Measurements from ENCODE around the gene LRRC14B. TPM values are rescaled to one million over a fixed set of nuclear protein-coding genes. Genes with fewer than 3 reads are reported as not detected.
A peak's percentile ranks its signal among the peaks of the same experiment; 100 is the strongest.

Gene LRRC14B
- total and polyA plus RNA-seq, 2 donors from 2014 or later: not detected

DNA sequence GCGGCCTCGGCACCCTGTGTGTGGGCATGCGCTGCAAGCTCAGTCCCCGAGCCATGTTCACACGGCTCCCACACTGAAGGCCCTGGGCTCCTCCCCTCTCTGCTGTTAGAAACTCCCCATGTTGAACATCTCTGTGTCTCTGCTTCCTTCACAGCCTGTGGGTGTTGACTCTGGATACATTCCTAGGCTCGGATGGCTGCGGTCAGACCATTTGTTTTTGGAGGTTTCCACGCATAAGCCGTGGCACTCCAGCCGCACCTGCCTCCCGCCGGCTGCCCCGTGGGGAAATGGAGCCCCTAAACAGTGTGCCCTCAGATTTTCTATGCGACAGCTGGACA lies 31.2 kb upstream of the LRRC14B start:
- intact Hi-C loops (cut with DNase I): no loop called here
- H3K9me3 ChIP-seq (ENCODE audit: control insufficient read depth in 2 of 3, insufficient read depth in 1 of 3, low read length in 3 of 3): no peaks in the 10 kb centered on the region
- H3K9ac ChIP-seq (ENCODE audit: low read length in 3 of 3): no peak overlapping the region
- H3K36me3 ChIP-seq (ENCODE audit: control insufficient read depth in 2 of 3, insufficient read depth in 3 of 3, low read length in 3 of 3): no peaks in the 10 kb centered on the region
- H3K27ac ChIP-seq (ENCODE audit: low read depth in 2 of 2, low read length in 2 of 2): no peak overlapping the region
- DNase-seq (no peak), FAIRE-seq (no peak)
- no peaks in the 10 kb centered on the region for H3K27me3 ChIP-seq (ENCODE audit: control insufficient read depth, insufficient read depth, low read length)
- no peaks in the 10 kb centered on the region for H3K4me1 ChIP-seq (ENCODE audit: control insufficient read depth in 2 of 3, insufficient read depth in 2 of 3, low read depth in 1 of 3, low read length in 3 of 3)
- no peak overlapping the region for H3K4me3 ChIP-seq (ENCODE audit: low read length in 3 of 3)
- TF ChIP-seq, protein P1, sequence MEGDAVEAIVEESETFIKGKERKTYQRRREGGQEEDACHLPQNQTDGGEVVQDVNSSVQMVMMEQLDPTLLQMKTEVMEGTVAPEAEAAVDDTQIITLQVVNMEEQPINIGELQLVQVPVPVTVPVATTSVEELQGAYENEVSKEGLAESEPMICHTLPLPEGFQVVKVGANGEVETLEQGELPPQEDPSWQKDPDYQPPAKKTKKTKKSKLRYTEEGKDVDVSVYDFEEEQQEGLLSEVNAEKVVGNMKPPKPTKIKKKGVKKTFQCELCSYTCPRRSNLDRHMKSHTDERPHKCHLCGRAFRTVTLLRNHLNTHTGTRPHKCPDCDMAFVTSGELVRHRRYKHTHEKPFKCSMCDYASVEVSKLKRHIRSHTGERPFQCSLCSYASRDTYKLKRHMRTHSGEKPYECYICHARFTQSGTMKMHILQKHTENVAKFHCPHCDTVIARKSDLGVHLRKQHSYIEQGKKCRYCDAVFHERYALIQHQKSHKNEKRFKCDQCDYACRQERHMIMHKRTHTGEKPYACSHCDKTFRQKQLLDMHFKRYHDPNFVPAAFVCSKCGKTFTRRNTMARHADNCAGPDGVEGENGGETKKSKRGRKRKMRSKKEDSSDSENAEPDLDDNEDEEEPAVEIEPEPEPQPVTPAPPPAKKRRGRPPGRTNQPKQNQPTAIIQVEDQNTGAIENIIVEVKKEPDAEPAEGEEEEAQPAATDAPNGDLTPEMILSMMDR (IDR thresholded peaks at IDR 0.05; ENCODE audit: borderline replicate concordance, extremely low read depth, insufficient read depth): no peak

DNA sequence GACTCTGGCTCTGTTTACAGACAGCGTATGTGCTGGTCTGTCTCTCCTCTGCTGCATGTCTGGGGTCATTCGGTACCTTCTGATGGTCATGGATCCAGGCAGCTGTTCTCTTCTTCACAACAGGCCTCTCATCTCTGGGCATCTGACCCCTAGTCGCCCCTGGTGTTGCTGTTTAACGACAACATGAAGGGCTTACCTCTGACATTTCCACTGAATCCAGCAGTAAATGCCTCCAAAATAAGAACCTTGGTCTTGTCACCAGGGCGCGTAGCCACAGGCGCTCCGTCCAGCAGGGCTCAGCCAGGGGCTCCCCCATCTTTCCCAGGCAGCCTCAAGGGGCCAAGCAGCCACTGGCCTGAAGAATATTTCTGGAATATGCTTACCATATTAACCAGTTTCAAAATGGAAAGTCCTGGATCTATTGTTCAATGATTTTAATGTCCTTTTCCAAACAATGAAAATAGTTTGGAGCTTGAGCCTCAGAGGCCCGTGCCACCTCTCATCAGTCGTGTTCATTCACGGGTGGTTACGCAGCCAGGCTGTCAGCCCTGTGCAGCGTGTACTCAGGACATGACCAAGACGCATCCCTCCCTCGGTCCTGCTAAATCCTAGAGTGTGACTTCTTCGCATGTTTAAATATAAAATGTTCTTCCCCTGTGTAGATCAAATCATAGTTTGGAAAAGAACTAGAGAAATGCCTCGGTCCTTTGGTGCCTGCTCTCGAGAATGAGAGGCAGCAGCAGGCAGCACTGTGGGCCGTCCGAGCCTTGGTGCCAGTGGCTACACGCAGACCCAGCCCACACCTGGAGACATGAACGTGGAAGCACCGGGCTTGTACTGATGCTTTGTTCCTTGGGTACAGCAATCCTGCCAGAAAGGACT lies 30.1 kb upstream of the LRRC14B start:
- FAIRE-seq (no peak), DNase-seq (peak in 1 of 5 donors; percentile 18)
- no peaks in the 10 kb centered on the region for H3K9me3 ChIP-seq (ENCODE audit: control insufficient read depth in 2 of 3, insufficient read depth in 1 of 3, low read length in 3 of 3)

DNA sequence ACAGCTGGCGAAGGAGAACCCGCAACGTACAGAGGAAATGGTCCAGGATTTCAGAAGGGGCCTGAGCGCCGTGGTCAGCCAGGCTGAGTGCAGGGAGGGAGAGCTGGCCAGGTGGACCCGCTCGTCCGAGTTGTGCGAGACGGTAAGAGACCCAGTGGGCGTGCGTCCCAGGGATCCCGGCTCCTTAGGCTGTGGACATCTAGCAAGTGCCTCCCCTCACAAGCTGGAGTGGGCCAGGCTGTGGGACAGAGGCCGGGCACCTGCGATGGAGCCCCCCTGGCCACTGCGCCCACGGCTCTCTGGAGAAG lies 29.5 kb upstream of the LRRC14B start:
- no peak overlapping the region for H3K27ac ChIP-seq (ENCODE audit: low read depth in 2 of 2, low read length in 2 of 2)
- H3K4me3 ChIP-seq (ENCODE audit: low read length in 3 of 3): no peak overlapping the region
- H3K4me1 ChIP-seq (ENCODE audit: control insufficient read depth in 2 of 3, insufficient read depth in 2 of 3, low read depth in 1 of 3, low read length in 3 of 3): no peaks in the 10 kb centered on the region
- H3K9ac ChIP-seq (ENCODE audit: low read length in 3 of 3): no peak overlapping the region
- H3K36me3 ChIP-seq (ENCODE audit: control insufficient read depth in 2 of 3, insufficient read depth in 3 of 3, low read length in 3 of 3): no peaks in the 10 kb centered on the region
- H3K9me3 ChIP-seq (ENCODE audit: control insufficient read depth in 2 of 3, insufficient read depth in 1 of 3, low read length in 3 of 3): no peaks in the 10 kb centered on the region
- H3K27me3 ChIP-seq (ENCODE audit: control insufficient read depth, insufficient read depth, low read length): no peaks in the 10 kb centered on the region
- peak in 1 of 5 donors; percentile 13 for DNase-seq
- no peak for FAIRE-seq
- TF ChIP-seq, protein P1 (IDR thresholded peaks at IDR 0.05; ENCODE audit: borderline replicate concordance, extremely low read depth, insufficient read depth): no peak
- intact Hi-C loops (cut with DNase I): no loop called here

More for the DNA sequence above, 30.1 kb upstream of the LRRC14B start:
- no peak overlapping the region for H3K27ac ChIP-seq (ENCODE audit: low read depth in 2 of 2, low read length in 2 of 2)
- TF ChIP-seq, protein P1 (IDR thresholded peaks at IDR 0.05; ENCODE audit: borderline replicate concordance, extremely low read depth, insufficient read depth): no peak
- H3K4me3 ChIP-seq (ENCODE audit: low read length in 3 of 3): no peak overlapping the region
- H3K36me3 ChIP-seq (ENCODE audit: control insufficient read depth in 2 of 3, insufficient read depth in 3 of 3, low read length in 3 of 3): no peaks in the 10 kb centered on the region
- no peak overlapping the region for H3K9ac ChIP-seq (ENCODE audit: low read length in 3 of 3)
- H3K4me1 ChIP-seq (ENCODE audit: control insufficient read depth in 2 of 3, insufficient read depth in 2 of 3, low read depth in 1 of 3, low read length in 3 of 3): no peaks in the 10 kb centered on the region
- H3K27me3 ChIP-seq (ENCODE audit: control insufficient read depth, insufficient read depth, low read length): no peaks in the 10 kb centered on the region
- intact Hi-C loops (cut with DNase I): no loop called here

Data from kidney (tissue), 14 donors.